Peyer's patch (tissue), 4 donors: ENCODE measurements around the gene SLC6A2. TPM values are rescaled to one million over a fixed set of nuclear protein-coding genes. Genes with fewer than 3 reads are reported as not detected.

Experiments
- DNase-seq, 3 donors: peaks; one replicate each; pipeline ENCODE4 v3.0.0-alpha.2; 2017 to 2019
- H3K27ac ChIP-seq, 4 donors: fragments of 200-600 bp; sonication (generic); one replicate each; pipeline ENCODE4 v1.5.1; 2016 to 2019
- H3K27me3 ChIP-seq, 2 donors: fragments of 200-600 bp; sonication (generic); one replicate each; pipeline ENCODE4 v1.5.1; 2019
- H3K36me3 ChIP-seq, 3 donors: fragments of 200-600 bp; sonication (generic); one replicate each; pipeline ENCODE4 v1.5.1; 2016 to 2019
- H3K4me1 ChIP-seq, 4 donors: fragments of 200-600 bp; sonication (generic); one replicate each; pipeline ENCODE4 v1.5.1; 2016 to 2019
- H3K4me3 ChIP-seq, 4 donors: fragments of 200-600 bp; sonication (generic); 1 replicate in 3 of 4; 2 replicates in 1 of 4; pipeline ENCODE4 v1.5.1; 2016 to 2019; ENCODE audit warnings: mild to moderate bottlenecking in 1 of 4
- H3K9me3 ChIP-seq, 4 donors: fragments of 200-600 bp; sonication (generic); one replicate each; pipeline ENCODE4 v1.5.1; 2016 to 2019; ENCODE audit warnings: mild to moderate bottlenecking in 1 of 4
- CTCF ChIP-seq, 6 experiments: fragments of 450-650 bp in 4 of 6; fragments of 200-600 bp in 2 of 6; sonication (generic) in 1 of 6; IDR thresholded peaks; one replicate each; pipeline ENCODE4 v1.5.1; 2017 to 2019; ENCODE audit warnings: antibody characterized with exemption in 6 of 6, mild to moderate bottlenecking in 3 of 6, moderate library complexity in 1 of 6
- POLR2A ChIP-seq, 2 donors: fragments of 450-650 bp; IDR thresholded peaks; one replicate each; pipeline ENCODE4 v1.5.1; 2017; ENCODE audit warnings: antibody characterized with exemption in 2 of 2, mild to moderate bottlenecking in 2 of 2, moderate library complexity in 2 of 2
- total RNA-seq, 4 donors: library from RNA; depleted of rRNA; stranded (reverse); fragments of >200 nt; gene quantifications; one replicate each; pipeline ENCODE4 v1.1.0, GENCODE V29; 2016

SLC6A2 gene
- total RNA-seq, 4 donors from 2014 or later = not detected

- no peak for DNase-seq
- Histone ChIP-seq H3K9me3 (no peaks in the 10 kb centered on the region), H3K4me1 (no peaks in the 10 kb centered on the region), H3K27me3 (no peaks in the 10 kb centered on the region), H3K27ac (no peak overlapping the region), H3K4me3 (no peak overlapping the region), H3K36me3 (no peaks in the 10 kb centered on the region)
- no peak for TF ChIP-seq CTCF (IDR thresholded peaks at IDR 0.05)
- TF ChIP-seq POLR2A (IDR thresholded peaks at IDR 0.05) = no peak
Measured at GRCh38 chr16:55662644-55663031, 6.8 kb downstream of the SLC6A2 start.

- no peak for TF ChIP-seq CTCF (IDR thresholded peaks at IDR 0.05)
- no peak for TF ChIP-seq POLR2A (IDR thresholded peaks at IDR 0.05)
- H3K9me3 ChIP-seq = no peaks in the 10 kb centered on the region
Measured at GRCh38 chr16:55663225-55663624, 7.4 kb downstream of the SLC6A2 start.

GRCh38 chr16:55663765-55664677 is 8.2 kb downstream of the SLC6A2 start:
- no peak overlapping the region for H3K27ac ChIP-seq
- TF ChIP-seq CTCF (IDR thresholded peaks at IDR 0.05) = no peak
- TF ChIP-seq POLR2A (IDR thresholded peaks at IDR 0.05) = no peak
- H3K4me3 ChIP-seq = no peak overlapping the region
- no peaks in the 10 kb centered on the region for H3K27me3 ChIP-seq
- no peaks in the 10 kb centered on the region for H3K9me3 ChIP-seq
- no peaks in the 10 kb centered on the region for H3K36me3 ChIP-seq
- DNase-seq = no peak
- no peaks in the 10 kb centered on the region for H3K4me1 ChIP-seq

More at GRCh38 chr16:55663225-55663624, 7.4 kb downstream of the SLC6A2 start:
- no peaks in the 10 kb centered on the region for H3K4me1 ChIP-seq
- H3K4me3 ChIP-seq = no peak overlapping the region
- H3K36me3 ChIP-seq = no peaks in the 10 kb centered on the region
- no peak overlapping the region for H3K27ac ChIP-seq
- no peaks in the 10 kb centered on the region for H3K27me3 ChIP-seq
- no peak for DNase-seq

- no peak overlapping the region for H3K4me3 ChIP-seq
- H3K27ac ChIP-seq = no peak overlapping the region
Measured at GRCh38 chr16:55664786-55665407, 9.1 kb downstream of the SLC6A2 start.

GRCh38 chr16:55665511-55665910 is 9.7 kb downstream of the SLC6A2 start:
- Histone ChIP-seq H3K9me3 (no peaks in the 10 kb centered on the region), H3K4me1 (no peaks in the 10 kb centered on the region), H3K27ac (no peak overlapping the region), H3K4me3 (no peak overlapping the region), H3K36me3 (no peaks in the 10 kb centered on the region), H3K27me3 (no peaks in the 10 kb centered on the region)
- DNase-seq = no peak
- TF ChIP-seq CTCF (IDR thresholded peaks at IDR 0.05) (no peak), POLR2A (IDR thresholded peaks at IDR 0.05) (no peak)

More at GRCh38 chr16:55664786-55665407, 9.1 kb downstream of the SLC6A2 start:
- H3K36me3 ChIP-seq = no peaks in the 10 kb centered on the region
- no peaks in the 10 kb centered on the region for H3K4me1 ChIP-seq
- no peaks in the 10 kb centered on the region for H3K27me3 ChIP-seq
- H3K9me3 ChIP-seq = no peaks in the 10 kb centered on the region
- no peak for DNase-seq
- TF ChIP-seq POLR2A (IDR thresholded peaks at IDR 0.05) (no peak), CTCF (IDR thresholded peaks at IDR 0.05) (no peak)
